Sigmoid colon (tissue), 7 donors: ENCODE results near the gene TOX3. TPM values are rescaled to one million over a fixed set of nuclear protein-coding genes. Genes with fewer than 3 reads are reported as not detected.

Experiments
- DNase-seq: peaks from one replicate; pipeline ENCODE4 v3.0.0-alpha.2; 2019
- H3K27ac ChIP-seq, 4 donors: fragments of 200-600 bp; sonication (generic); one replicate each; pipeline ENCODE4 v1.5.1; 2016 to 2019; ENCODE audit warnings: mild to moderate bottlenecking in 1 of 4
- H3K27me3 ChIP-seq, 3 donors: fragments of 200-600 bp; sonication (generic); one replicate each; pipeline ENCODE4 v1.5.1; 2019; ENCODE audit warnings: mild to moderate bottlenecking in 1 of 3
- H3K36me3 ChIP-seq, 4 donors: fragments of 200-600 bp; sonication (generic); one replicate each; pipeline ENCODE4 v1.5.1; 2016 to 2019
- H3K4me1 ChIP-seq, 4 donors: fragments of 200-600 bp; sonication (generic); one replicate each; pipeline ENCODE4 v1.5.1; 2017 to 2019
- H3K4me3 ChIP-seq, 4 donors: fragments of 200-600 bp; sonication (generic); one replicate each; pipeline ENCODE4 v1.5.1; 2017 to 2019; ENCODE audit warnings: mild to moderate bottlenecking in 2 of 4, moderate library complexity in 1 of 4
- H3K9me3 ChIP-seq, 4 donors: fragments of 200-600 bp in 3 of 4; sonication (generic) in 3 of 4; one replicate each; pipeline versions ENCODE4 v1.5.1 to v1.6.1; 2013 to 2019
- CTCF ChIP-seq, 4 experiments: fragments of 450-650 bp in 3 of 4; fragments of 200-600 bp in 1 of 4; IDR thresholded peaks; one replicate each; pipeline ENCODE4 v1.5.1; 2016 to 2019; ENCODE audit warnings: antibody characterized with exemption in 4 of 4, mild to moderate bottlenecking in 3 of 4, moderate library complexity in 2 of 4
- EP300 ChIP-seq, 4 donors: sonication (generic); formaldehyde crosslinking; IDR thresholded peaks; one replicate each; pipeline ENCODE4 v1.6.1; 2017; ENCODE audit warnings: antibody characterized with exemption in 4 of 4
- POLR2A ChIP-seq, 2 donors: fragments of 450-650 bp; IDR thresholded peaks; one replicate each; pipeline ENCODE4 v1.6.1; 2016; ENCODE audit warnings: antibody characterized with exemption in 2 of 2, mild to moderate bottlenecking in 2 of 2, moderate library complexity in 2 of 2
- POLR2AphosphoS5 ChIP-seq, 4 donors: sonication (generic); formaldehyde crosslinking; IDR thresholded peaks; one replicate each; pipeline ENCODE4 v1.6.1; 2017; ENCODE audit warnings: antibody characterized with exemption in 4 of 4
- WGBS, 2 donors: extraction: QIAGEN DNeasy Blood & Tissue Kit; methylation state at CpG; one replicate each; pipeline ENCODE4 v1.1.7; 2013; 5-methylcytosine and 5-hydroxymethylcytosine counted together
- intact Hi-C: fragments of 100-400 bp; cut with DNase I; formaldehyde crosslinking; loops from one replicate; pipeline ENCODE4 v1.15.1; 2023
- polyA plus RNA-seq, 3 donors: library from polyadenylated mRNA; stranded (reverse); fragments of 200-250 nt; gene quantifications; one replicate each; pipeline ENCODE4 v1.2.3, GENCODE V29; 2013
- total RNA-seq, 4 donors: library from RNA; depleted of rRNA; stranded (reverse); fragments of >200 nt; gene quantifications; one replicate each; pipeline ENCODE4 v1.1.0, GENCODE V29; 2016
- donor health status: healthy with polysubstance abuse.
- donor health status: Bipolar disorder and iron deficiency.
- donor health status: healthy.

Gene TOX3
- total and polyA plus RNA-seq, 7 donors = 0.28 to 18.0 (median 7.1) TPM; not detected in 1

- intact Hi-C loops = loop anchor here (10.0 kb wide), 1 partner anchor 156 kb away; no protein-coding TSS in a partner anchor
- Histone ChIP-seq H3K4me3 (no peak overlapping the region), H3K27me3 (peaks cover 20 to 40% (median 23%) of the 10 kb centered on the region in 3 donors), H3K9me3 (no peaks in the 10 kb centered on the region), H3K36me3 (no peaks in the 10 kb centered on the region), H3K27ac (no peak overlapping the region), H3K4me1 (peaks cover 0 to 11% (median 10%) of the 10 kb centered on the region in 4 donors)
- 84 to 93% methylated on average over 2 of the region's 2 CpGs for WGBS, 2 donors
- no peak for TF ChIP-seq CTCF (IDR thresholded peaks at IDR 0.05)
- TF ChIP-seq EP300 (IDR thresholded peaks at IDR 0.05) = no peak
- no peak for TF ChIP-seq POLR2A (IDR thresholded peaks at IDR 0.05)
- TF ChIP-seq POLR2AphosphoS5 (IDR thresholded peaks at IDR 0.05) = no peak
- DNase-seq = no peak
These were observed 6.0 kb downstream of the TOX3 start for GRCh38 chr16:52540910-52541309.

GRCh38 chr16:52539191-52539590, 7.8 kb downstream of the TOX3 start:
- Histone ChIP-seq H3K27me3 (peaks cover 4 to 22% (median 8%) of the 10 kb centered on the region in 3 donors), H3K4me3 (no peak overlapping the region), H3K36me3 (no peaks in the 10 kb centered on the region), H3K9me3 (no peaks in the 10 kb centered on the region), H3K27ac (no peak overlapping the region), H3K4me1 (no peaks in the 10 kb centered on the region)
- intact Hi-C loops = no loop called here
- TF ChIP-seq CTCF (IDR thresholded peaks at IDR 0.05) = no peak
- TF ChIP-seq EP300 (IDR thresholded peaks at IDR 0.05) = no peak
- no peak for TF ChIP-seq POLR2A (IDR thresholded peaks at IDR 0.05)
- TF ChIP-seq POLR2AphosphoS5 (IDR thresholded peaks at IDR 0.05) = no peak
- no peak for DNase-seq

DNA sequence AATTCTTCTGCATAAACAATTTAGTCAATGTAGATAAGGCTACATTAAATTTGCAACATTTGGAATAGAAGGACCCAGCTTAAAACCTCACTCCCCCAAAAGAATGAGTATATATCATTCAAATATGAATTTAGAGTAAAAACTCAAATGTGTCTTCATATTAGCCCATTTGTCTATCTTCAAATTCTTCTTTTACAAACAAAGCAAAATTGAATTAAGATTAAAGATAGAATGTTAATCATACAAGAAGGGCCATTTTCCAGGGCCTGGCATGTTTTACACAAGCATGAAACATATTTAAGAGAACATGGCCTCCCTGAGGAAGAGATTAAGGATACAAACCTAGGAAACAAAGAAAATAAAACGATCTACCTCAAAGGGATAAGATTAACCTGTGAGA, 8.4 kb downstream of the TOX3 start:
- intact Hi-C loops = no loop called here

GRCh38 chr16:52537516-52537915, 9.4 kb downstream of the TOX3 start:
- H3K27me3 ChIP-seq = peaks cover 0 to 6% (median 0%) of the 10 kb centered on the region in 3 donors
- H3K4me3 ChIP-seq = no peak overlapping the region
- H3K9me3 ChIP-seq = no peaks in the 10 kb centered on the region
- no peaks in the 10 kb centered on the region for H3K4me1 ChIP-seq
- no peak overlapping the region for H3K27ac ChIP-seq
- intact Hi-C loops = no loop called here
- no peaks in the 10 kb centered on the region for H3K36me3 ChIP-seq
- WGBS, 2 donors = 51 to 59% methylated on average over 3 of the region's 3 CpGs
- TF ChIP-seq EP300 (IDR thresholded peaks at IDR 0.05) = no peak
- peak in 2 of 4 donors; percentile 28 to 42 for TF ChIP-seq POLR2AphosphoS5 (IDR thresholded peaks at IDR 0.05)
- no peak for DNase-seq

More for the DNA sequence above, 8.4 kb downstream of the TOX3 start:
- Histone ChIP-seq H3K36me3 (no peaks in the 10 kb centered on the region), H3K4me3 (no peak overlapping the region), H3K9me3 (no peaks in the 10 kb centered on the region), H3K4me1 (no peaks in the 10 kb centered on the region), H3K27me3 (peaks cover under 1 to 16% (median 1%) of the 10 kb centered on the region in 3 donors), H3K27ac (no peak overlapping the region)
- WGBS, 2 donors = 50 to 74% methylated on average over 1 of the region's 1 CpG
- no peak for TF ChIP-seq POLR2AphosphoS5 (IDR thresholded peaks at IDR 0.05)
- no peak for DNase-seq

GRCh38 chr16:52535076-52535475, 11.9 kb downstream of the TOX3 start:
- H3K4me1 ChIP-seq = no peaks in the 10 kb centered on the region
- H3K9me3 ChIP-seq = no peaks in the 10 kb centered on the region
- H3K27ac ChIP-seq = no peak overlapping the region
- DNase-seq = no peak
- H3K36me3 ChIP-seq = no peaks in the 10 kb centered on the region
- H3K27me3 ChIP-seq = no peaks in the 10 kb centered on the region
- TF ChIP-seq CTCF (IDR thresholded peaks at IDR 0.05) (no peak), POLR2A (IDR thresholded peaks at IDR 0.05) (no peak), EP300 (IDR thresholded peaks at IDR 0.05) (no peak), POLR2AphosphoS5 (IDR thresholded peaks at IDR 0.05) (no peak)
- no peak overlapping the region for H3K4me3 ChIP-seq
- intact Hi-C loops = no loop called here
- WGBS, 2 donors = 40 to 87% methylated on average over 3 of the region's 3 CpGs

DNA sequence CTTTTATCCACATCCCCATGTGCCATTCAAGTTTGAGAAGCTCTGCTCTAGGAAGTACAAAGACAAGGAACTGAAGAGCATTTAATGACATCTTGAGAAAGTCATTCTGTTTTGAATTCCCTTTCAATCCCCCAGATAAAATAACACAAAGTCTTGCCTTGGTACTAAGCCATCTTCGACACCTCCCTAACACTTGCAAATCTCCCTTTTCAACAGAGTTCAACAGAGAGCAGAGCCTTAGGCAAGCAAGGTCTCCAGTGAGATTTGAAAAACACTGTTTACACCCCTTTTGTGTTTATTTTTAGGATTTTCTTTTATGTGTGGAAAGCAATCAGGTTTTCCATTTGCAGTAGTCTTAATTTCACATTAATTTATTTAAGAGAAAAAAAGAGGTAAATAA, 13.6 kb downstream of the TOX3 start:
- Histone ChIP-seq H3K4me3 (no peak overlapping the region), H3K9me3 (no peaks in the 10 kb centered on the region), H3K27ac (no peak overlapping the region), H3K4me1 (no peaks in the 10 kb centered on the region), H3K27me3 (no peaks in the 10 kb centered on the region), H3K36me3 (no peaks in the 10 kb centered on the region)
- TF ChIP-seq POLR2A (IDR thresholded peaks at IDR 0.05) = no peak
- TF ChIP-seq EP300 (IDR thresholded peaks at IDR 0.05) = no peak
- TF ChIP-seq POLR2AphosphoS5 (IDR thresholded peaks at IDR 0.05) = no peak
- no peak for TF ChIP-seq CTCF (IDR thresholded peaks at IDR 0.05)
- no peak for DNase-seq
- 84% methylated on average over 1 of the region's 1 CpG for WGBS, 2 donors
- intact Hi-C loops = no loop called here
